Mesothelial cell of epicardium (in vitro differentiated cells): ENCODE data around the gene CC2D1A. TPM values are rescaled to one million over a fixed set of nuclear protein-coding genes. Genes with fewer than 3 reads are reported as not detected.

ENCODE experiments used
- DNase-seq, 2 experiments: peaks; one replicate each; pipeline ENCODE4 v3.0.0; 2021; ENCODE audit warnings: low spot score in 2 of 2; ENCODE audit not compliant: unreplicated experiment in 2 of 2
- H3K27ac Mint-ChIP-seq: 2 replicates; pipeline ENCODE4 v1.8.0; 2021; ENCODE audit warnings: mixed read lengths
- H3K27me3 Mint-ChIP-seq: 2 replicates; pipeline ENCODE4 v1.8.0; 2021; ENCODE audit warnings: low read depth, mixed read lengths
- H3K36me3 Mint-ChIP-seq: 2 replicates; pipeline ENCODE4 v1.8.0; 2021; ENCODE audit warnings: mixed read lengths
- H3K4me1 Mint-ChIP-seq: 2 replicates; pipeline ENCODE4 v1.8.0; 2021; ENCODE audit warnings: mixed read lengths
- H3K4me3 Mint-ChIP-seq: 2 replicates; pipeline ENCODE4 v1.8.0; 2021; ENCODE audit warnings: mild to moderate bottlenecking, moderate library complexity, mixed read lengths
- H3K9me3 Mint-ChIP-seq: 2 replicates; pipeline ENCODE4 v1.8.0; 2021; ENCODE audit warnings: mixed read lengths
- total RNA-seq: library from RNA; stranded (reverse); gene quantifications from 3 replicates; pipeline ENCODE4 v1.2.1, GENCODE V29; 2021
- TF ChIP-seq, protein P1 (sequence below): fragments of 200-600 bp; sonication (generic); IDR thresholded peaks from one replicate; pipeline ENCODE4 v1.5.0; 2021; ENCODE audit warnings: antibody characterized with exemption; ENCODE audit not compliant: unreplicated experiment

CC2D1A gene
- total RNA-seq, 1 donor from 2014 or later: 66.0 TPM

GRCh38 chr19:13952931-13953531 lies 47.0 kb downstream of the CC2D1A start:
- DNase-seq: no peak
- peak overlapping the region; percentile 85 for H3K4me3 Mint-ChIP-seq
- H3K9me3 Mint-ChIP-seq: no peaks in the 10 kb centered on the region
- no peaks in the 10 kb centered on the region for H3K27me3 Mint-ChIP-seq
- TF ChIP-seq, protein P1, sequence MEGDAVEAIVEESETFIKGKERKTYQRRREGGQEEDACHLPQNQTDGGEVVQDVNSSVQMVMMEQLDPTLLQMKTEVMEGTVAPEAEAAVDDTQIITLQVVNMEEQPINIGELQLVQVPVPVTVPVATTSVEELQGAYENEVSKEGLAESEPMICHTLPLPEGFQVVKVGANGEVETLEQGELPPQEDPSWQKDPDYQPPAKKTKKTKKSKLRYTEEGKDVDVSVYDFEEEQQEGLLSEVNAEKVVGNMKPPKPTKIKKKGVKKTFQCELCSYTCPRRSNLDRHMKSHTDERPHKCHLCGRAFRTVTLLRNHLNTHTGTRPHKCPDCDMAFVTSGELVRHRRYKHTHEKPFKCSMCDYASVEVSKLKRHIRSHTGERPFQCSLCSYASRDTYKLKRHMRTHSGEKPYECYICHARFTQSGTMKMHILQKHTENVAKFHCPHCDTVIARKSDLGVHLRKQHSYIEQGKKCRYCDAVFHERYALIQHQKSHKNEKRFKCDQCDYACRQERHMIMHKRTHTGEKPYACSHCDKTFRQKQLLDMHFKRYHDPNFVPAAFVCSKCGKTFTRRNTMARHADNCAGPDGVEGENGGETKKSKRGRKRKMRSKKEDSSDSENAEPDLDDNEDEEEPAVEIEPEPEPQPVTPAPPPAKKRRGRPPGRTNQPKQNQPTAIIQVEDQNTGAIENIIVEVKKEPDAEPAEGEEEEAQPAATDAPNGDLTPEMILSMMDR: no peak
- peaks cover 2% of the 10 kb centered on the region for H3K36me3 Mint-ChIP-seq
- H3K4me1 Mint-ChIP-seq: peaks cover 10% of the 10 kb centered on the region
- peak overlapping the region; percentile 53 for H3K27ac Mint-ChIP-seq

DNA sequence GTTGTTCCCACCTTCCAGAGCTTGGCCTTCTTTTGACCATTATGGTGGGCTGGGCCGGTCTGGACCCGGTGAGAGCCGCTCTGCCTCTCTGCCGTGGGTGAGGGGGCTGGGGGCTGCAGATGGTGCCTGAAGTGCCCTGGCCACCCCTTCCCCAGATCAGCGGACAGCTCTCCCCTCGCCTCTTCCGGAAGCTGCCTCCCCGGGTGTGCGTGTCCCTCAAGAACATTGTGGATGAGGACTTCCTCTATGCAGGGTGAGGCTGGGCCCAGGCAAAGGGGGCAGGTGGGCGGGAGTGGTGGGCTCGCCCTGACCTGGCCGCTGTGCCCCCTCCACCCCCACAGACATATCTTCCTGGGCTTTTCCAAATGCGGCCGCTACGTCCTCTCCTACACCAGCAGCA lies 48.2 kb downstream of the CC2D1A start:
- Mint-ChIP-seq H3K27ac (no peak overlapping the region), H3K36me3 (peaks cover 2% of the 10 kb centered on the region), H3K27me3 (no peaks in the 10 kb centered on the region), H3K4me3 (peak overlapping the region; percentile 85), H3K9me3 (no peaks in the 10 kb centered on the region), H3K4me1 (peaks cover 10% of the 10 kb centered on the region)
- TF ChIP-seq, protein P1: no peak
- no peak for DNase-seq

- Mint-ChIP-seq H3K27ac (no peak overlapping the region), H3K36me3 (peaks cover 5% of the 10 kb centered on the region), H3K4me1 (peaks cover 10% of the 10 kb centered on the region), H3K9me3 (no peaks in the 10 kb centered on the region), H3K27me3 (no peaks in the 10 kb centered on the region), H3K4me3 (no peak overlapping the region)
- no peak for DNase-seq
- TF ChIP-seq, protein P1: no peak
Measured at GRCh38 chr19:13955662-13956364, 49.8 kb downstream of the CC2D1A start.

DNA sequence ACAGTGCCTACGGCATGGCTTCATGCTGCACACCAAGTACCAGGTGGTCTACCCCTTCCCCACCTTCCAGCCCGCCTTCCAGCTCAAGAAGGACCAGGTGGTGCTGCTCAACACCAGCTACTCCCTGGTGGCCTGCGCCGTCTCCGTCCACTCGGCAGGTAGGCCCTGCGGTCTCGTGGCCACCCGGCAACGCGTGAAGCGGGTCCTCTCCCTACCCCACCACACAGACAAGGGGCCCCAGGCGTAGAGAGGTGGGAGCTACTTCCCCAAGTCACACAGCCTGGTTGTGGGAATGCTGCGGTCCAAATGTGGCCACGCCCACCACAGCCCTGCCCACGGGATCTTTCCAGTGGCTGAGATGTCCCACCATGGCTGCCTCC lies 50.4 kb downstream of the CC2D1A start:
- TF ChIP-seq, protein P1: no peak
- H3K36me3 Mint-ChIP-seq: peaks cover 6% of the 10 kb centered on the region
- no peak overlapping the region for H3K27ac Mint-ChIP-seq
- no peak overlapping the region for H3K4me3 Mint-ChIP-seq
- no peaks in the 10 kb centered on the region for H3K9me3 Mint-ChIP-seq
- no peak for DNase-seq
- H3K4me1 Mint-ChIP-seq: peaks cover 10% of the 10 kb centered on the region
- no peaks in the 10 kb centered on the region for H3K27me3 Mint-ChIP-seq

DNA sequence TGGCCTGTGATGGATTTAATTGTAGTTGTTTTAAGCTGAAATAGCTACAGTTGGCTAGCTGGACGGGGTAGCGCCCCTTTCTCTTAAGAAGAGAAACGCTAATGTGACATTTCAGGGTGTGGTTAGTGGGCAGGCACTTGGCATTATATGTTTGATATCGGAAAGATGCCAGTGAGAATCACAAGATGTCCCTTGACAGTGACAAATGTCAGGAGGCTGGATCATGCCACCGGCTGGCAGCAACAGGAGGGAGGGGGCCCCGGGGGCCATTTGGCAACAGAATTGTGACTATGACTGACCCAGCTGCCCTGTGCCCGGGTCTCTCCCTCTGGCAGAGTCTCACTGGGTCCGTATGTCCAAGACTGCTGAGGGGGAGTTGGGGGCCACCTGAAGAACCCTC lies 51.0 kb downstream of the CC2D1A start:
- Mint-ChIP-seq H3K4me1 (peaks cover 8% of the 10 kb centered on the region), H3K27ac (no peak overlapping the region), H3K4me3 (no peak overlapping the region), H3K9me3 (no peaks in the 10 kb centered on the region), H3K36me3 (peaks cover 10% of the 10 kb centered on the region), H3K27me3 (no peaks in the 10 kb centered on the region)
- TF ChIP-seq, protein P1: no peak
- no peak for DNase-seq
